Spleen (tissue), 11 donors: Measurements from ENCODE around the gene ARFGAP1. TPM values are rescaled to one million over a fixed set of nuclear protein-coding genes. Genes with fewer than 3 reads are reported as not detected.

ENCODE experiments used
- DNase-seq: peaks from one replicate; pipeline ENCODE4 v3.0.0-alpha.2; 2020
- H3K27ac ChIP-seq, 8 donors: fragments of 200-600 bp; sonication (generic) in 7 of 8; 1 replicate in 4 of 8; 2 replicates in 4 of 8; pipeline versions ENCODE4 v1.5.0 to v1.8.0; 2016 to 2021; ENCODE audit warnings: inconsistent platforms in 4 of 8, mild to moderate bottlenecking in 4 of 8, moderate library complexity in 1 of 8
- H3K27me3 ChIP-seq, 7 donors: fragments of 200-600 bp; sonication (generic) in 6 of 7; replicated peaks in 1 of 7; 1 replicate in 4 of 7; 2 replicates in 3 of 7; pipeline versions ENCODE4 v1.5.0 to v1.8.0; 2016 to 2021; ENCODE audit warnings: inconsistent platforms in 3 of 7, mild to moderate bottlenecking in 1 of 7
- H3K36me3 ChIP-seq, 6 donors: fragments of 200-600 bp; sonication (generic) in 5 of 6; 1 replicate in 4 of 6; 2 replicates in 2 of 6; pipeline versions ENCODE4 v1.5.0 to v1.8.0; 2016 to 2021; ENCODE audit warnings: inconsistent platforms in 2 of 6
- H3K4me1 ChIP-seq, 6 donors: fragments of 200-600 bp; sonication (generic) in 5 of 6; 1 replicate in 3 of 6; 2 replicates in 3 of 6; pipeline versions ENCODE4 v1.5.0 to v1.8.0; 2016 to 2021; ENCODE audit warnings: inconsistent platforms in 3 of 6
- H3K4me3 ChIP-seq, 8 donors: fragments of 200-600 bp; sonication (generic) in 7 of 8; 1 replicate in 4 of 8; 2 replicates in 4 of 8; pipeline versions ENCODE4 v1.5.0 to v1.8.0; 2016 to 2021; ENCODE audit warnings: inconsistent platforms in 4 of 8, mild to moderate bottlenecking in 4 of 8, moderate library complexity in 2 of 8
- H3K9me3 ChIP-seq, 8 donors: fragments of 200-600 bp; sonication (generic) in 7 of 8; 1 replicate in 4 of 8; 2 replicates in 4 of 8; pipeline versions ENCODE4 v1.5.0 to v1.8.0; 2016 to 2021; ENCODE audit warnings: inconsistent platforms in 4 of 8
- POLR2A ChIP-seq, 3 donors: fragments of 450-650 bp; IDR thresholded peaks; one replicate each; pipeline ENCODE4 v1.5.1; 2017; ENCODE audit warnings: antibody characterized with exemption in 3 of 3, mild to moderate bottlenecking in 1 of 3
- POLR2AphosphoS5 ChIP-seq, 3 donors: sonication (generic); formaldehyde crosslinking; IDR thresholded peaks; one replicate each; pipeline ENCODE4 v1.5.1; 2017; ENCODE audit warnings: antibody characterized with exemption in 3 of 3
- WGBS, 5 donors: extraction: QIAGEN DNeasy Blood & Tissue Kit in 3 of 5; methylation state at CpG; one replicate each; pipeline versions ENCODE4 v1.1.5 to v1.1.7; 2013 to 2018; 5-methylcytosine and 5-hydroxymethylcytosine counted together
- intact Hi-C: fragments of 100-400 bp; cut with DNase I; formaldehyde crosslinking; loops from one replicate; pipeline ENCODE4 v1.15.0; 2023; ENCODE audit warnings: low total_unique reads
- polyA plus RNA-seq, 3 donors: library from polyadenylated mRNA; stranded (reverse); fragments of 200-250 nt; gene quantifications; one replicate each; pipeline ENCODE4 v1.2.1, GENCODE V29; 2013
- total RNA-seq, 7 donors: library from RNA; depleted of rRNA in 3 of 7; stranded (reverse); fragments of >200 nt in 3 of 7; fragmentation: NEBNext Ultra II Directional in 4 of 7; extraction: Animal tissue kit (Norgen Biotek cat#: 25700) in 4 of 7; gene quantifications; one replicate each; pipeline versions ENCODE4 v1.1.0 to v1.2.1, GENCODE V29; 2016 to 2021
- TF ChIP-seq, protein P1 (sequence below), 11 experiments: fragments of 200-600 bp in 7 of 11; fragments of 450-650 bp in 4 of 11; sonication (generic) in 4 of 11; IDR thresholded peaks in 8 of 11; conservative IDR thresholded peaks in 3 of 11; 1 replicate in 7 of 11; 2 replicates in 4 of 11; pipeline versions ENCODE4 v1.4.0 to v1.8.0; 2016 to 2021; ENCODE audit warnings: antibody characterized with exemption in 11 of 11, inconsistent platforms in 4 of 11, mild to moderate bottlenecking in 1 of 11
- donor health status: healthy with polysubstance abuse.
- donor health status: DM: no; HTN: no; CAD: no; lungs with moderate emphysema.
- donor health status: DM: no; HTN: no; CAD: no.
- donor health status: Bipolar disorder and iron deficiency.
- donor health status: healthy.
- donor health status: DM: no; HTN: no; CAD: no.
- donor health status: DM: yes; HTN: yes; CAD: no.

Gene ARFGAP1
- total and polyA plus RNA-seq, 10 donors: 44.4 to 165 (median 96.1) TPM

DNA sequence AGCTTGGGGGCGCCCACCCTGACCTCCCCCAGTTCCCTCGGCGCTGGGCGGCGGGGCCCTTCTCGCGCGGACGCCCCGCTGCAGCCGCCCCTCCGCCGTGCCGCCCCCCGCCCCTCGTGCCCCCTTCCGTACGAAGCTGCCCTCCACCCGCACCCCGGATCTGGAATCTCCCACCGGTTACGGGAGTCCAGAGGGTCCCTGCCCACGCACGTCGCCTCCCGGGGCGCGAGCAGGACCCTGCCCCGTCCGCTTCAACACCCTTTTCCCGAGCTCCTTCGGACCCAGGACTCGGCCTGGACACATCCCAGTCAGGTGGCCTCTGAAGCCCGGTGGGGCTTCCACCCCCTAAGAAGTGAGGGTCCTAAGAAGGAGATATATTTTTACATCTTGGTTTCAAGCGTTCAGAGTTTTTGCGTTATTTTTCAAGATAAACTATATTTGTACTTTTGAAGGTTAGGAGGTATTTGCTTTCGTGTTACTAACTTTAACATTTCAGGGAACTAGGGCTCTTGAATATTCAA, 506 bp downstream of the ARFGAP1 start:
- Histone ChIP-seq H3K9me3 (no peaks in the 10 kb centered on the region), H3K27ac (peak overlapping the region; percentile 37 to 91 (median 81)), H3K36me3 (peaks cover 0 to 30% (median 25%) of the 10 kb centered on the region in 6 donors), H3K27me3 (peaks cover 0 to 4% (median 0%) of the 10 kb centered on the region in 7 donors), H3K4me3 (peak overlapping the region; percentile 68 to 99 (median 93)), H3K4me1 (peaks cover 14 to 46% (median 30%) of the 10 kb centered on the region in 6 donors)
- TF ChIP-seq POLR2A (IDR thresholded peaks at IDR 0.05) (no peak), POLR2AphosphoS5 (IDR thresholded peaks at IDR 0.05) (no peak)
- TF ChIP-seq, protein P1, sequence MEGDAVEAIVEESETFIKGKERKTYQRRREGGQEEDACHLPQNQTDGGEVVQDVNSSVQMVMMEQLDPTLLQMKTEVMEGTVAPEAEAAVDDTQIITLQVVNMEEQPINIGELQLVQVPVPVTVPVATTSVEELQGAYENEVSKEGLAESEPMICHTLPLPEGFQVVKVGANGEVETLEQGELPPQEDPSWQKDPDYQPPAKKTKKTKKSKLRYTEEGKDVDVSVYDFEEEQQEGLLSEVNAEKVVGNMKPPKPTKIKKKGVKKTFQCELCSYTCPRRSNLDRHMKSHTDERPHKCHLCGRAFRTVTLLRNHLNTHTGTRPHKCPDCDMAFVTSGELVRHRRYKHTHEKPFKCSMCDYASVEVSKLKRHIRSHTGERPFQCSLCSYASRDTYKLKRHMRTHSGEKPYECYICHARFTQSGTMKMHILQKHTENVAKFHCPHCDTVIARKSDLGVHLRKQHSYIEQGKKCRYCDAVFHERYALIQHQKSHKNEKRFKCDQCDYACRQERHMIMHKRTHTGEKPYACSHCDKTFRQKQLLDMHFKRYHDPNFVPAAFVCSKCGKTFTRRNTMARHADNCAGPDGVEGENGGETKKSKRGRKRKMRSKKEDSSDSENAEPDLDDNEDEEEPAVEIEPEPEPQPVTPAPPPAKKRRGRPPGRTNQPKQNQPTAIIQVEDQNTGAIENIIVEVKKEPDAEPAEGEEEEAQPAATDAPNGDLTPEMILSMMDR (IDR thresholded peaks at IDR 0.05 in 8 of 11, conservative IDR thresholded peaks at IDR 0.05 in 3 of 11): no peak
- DNase-seq: no peak
- WGBS, 5 donors: 0 to 1% (median 1%) methylated on average over 22 to 37 of the region's 37 CpGs
- intact Hi-C loops: no loop called here

DNA sequence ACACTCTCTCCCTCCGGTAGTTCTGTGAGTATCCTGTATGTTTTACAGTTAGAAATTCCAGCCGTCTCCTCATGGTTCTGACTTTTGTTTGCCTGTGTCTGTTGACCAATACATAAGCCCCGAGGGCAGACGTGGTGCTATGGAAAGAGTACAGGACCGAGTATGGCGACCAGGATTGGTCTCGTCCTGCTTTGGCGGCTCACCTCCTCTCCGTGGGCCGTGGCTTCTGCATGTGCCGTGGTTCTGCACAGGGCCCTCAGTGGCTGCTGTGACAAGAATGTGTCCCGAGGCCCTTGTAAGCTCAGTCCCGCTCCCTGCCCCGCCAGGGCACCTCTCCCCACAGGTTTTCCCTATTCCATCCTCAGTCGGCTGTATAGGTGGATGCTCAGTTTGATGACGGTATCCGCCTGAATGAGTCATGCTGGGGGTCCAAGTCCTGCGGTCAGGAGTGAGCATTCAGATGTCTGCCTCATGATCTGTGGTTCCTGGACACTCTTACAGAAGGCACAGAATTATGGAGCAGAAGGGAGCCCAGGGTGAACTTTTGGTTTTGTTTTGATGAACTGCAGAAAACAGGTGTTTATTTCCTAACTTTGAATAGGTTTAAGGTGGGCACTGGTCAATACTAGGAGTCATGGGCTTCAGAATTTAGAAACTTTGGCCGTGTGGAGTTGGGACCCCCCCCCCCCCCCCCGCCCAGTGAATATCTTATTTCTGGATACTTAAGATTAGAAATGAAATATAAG, 1.2 kb downstream of the ARFGAP1 start:
- peak overlapping the region in 1 of 8 donors; percentile 91 for H3K27ac ChIP-seq
- no peaks in the 10 kb centered on the region for H3K27me3 ChIP-seq
- DNase-seq: no peak
- TF ChIP-seq POLR2A (IDR thresholded peaks at IDR 0.05) (no peak), POLR2AphosphoS5 (IDR thresholded peaks at IDR 0.05) (no peak)
- TF ChIP-seq, protein P1 (IDR thresholded peaks at IDR 0.05 in 8 of 11, conservative IDR thresholded peaks at IDR 0.05 in 3 of 11): no peak
- 43 to 59% (median 53%) methylated on average over 19 to 20 of the region's 20 CpGs for WGBS, 5 donors
- peaks cover 0 to 37% (median 32%) of the 10 kb centered on the region in 6 donors for H3K36me3 ChIP-seq
- no peaks in the 10 kb centered on the region for H3K9me3 ChIP-seq
- H3K4me3 ChIP-seq: peak overlapping the region; percentile 68 to 99 (median 93)
- intact Hi-C loops: no loop called here
- H3K4me1 ChIP-seq: peaks cover 14 to 46% (median 30%) of the 10 kb centered on the region in 6 donors

DNA sequence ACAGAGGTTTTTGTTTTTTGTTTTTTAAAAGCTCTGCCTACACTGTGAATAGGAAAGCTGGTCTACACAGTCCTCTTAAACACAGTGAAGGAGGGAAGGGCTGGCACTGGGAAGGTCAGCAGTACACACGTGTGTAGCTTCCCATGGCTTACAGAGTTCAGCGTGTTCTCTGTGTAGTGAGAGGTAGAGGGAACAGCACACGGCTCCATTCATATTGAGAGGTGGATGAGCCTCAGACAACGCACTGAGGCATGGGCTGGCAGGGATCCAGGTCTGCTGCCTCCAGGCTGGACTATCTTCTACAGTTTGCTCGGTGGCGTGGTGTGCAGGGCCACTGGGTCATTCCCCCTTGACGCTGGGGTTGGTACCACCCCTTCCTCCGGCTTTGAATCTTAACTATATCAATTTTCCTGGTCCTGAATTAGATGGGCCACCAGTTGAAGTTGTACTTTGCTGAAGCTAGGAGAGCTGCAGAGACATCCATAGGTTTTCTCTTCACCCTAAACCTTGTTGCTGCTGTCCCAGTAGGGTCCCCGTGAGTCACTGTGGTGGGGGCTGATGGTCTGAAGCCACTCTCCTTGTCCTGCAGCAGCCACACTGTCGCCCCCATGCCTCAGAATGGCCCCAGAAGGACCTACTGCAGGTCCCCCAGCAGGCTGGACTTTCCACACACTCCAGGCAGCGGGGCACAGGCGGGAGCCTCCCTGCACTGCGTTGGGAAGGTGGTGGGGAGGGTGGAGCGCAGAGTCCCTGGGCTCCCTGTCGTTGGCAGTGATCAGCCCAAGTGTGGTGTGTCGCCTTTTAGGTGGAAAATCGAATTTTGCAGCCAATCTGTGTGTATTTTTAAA, 2.0 kb downstream of the ARFGAP1 start:
- no peak overlapping the region for H3K4me3 ChIP-seq
- H3K4me1 ChIP-seq: peaks cover 14 to 46% (median 30%) of the 10 kb centered on the region in 6 donors
- TF ChIP-seq, protein P1 (IDR thresholded peaks at IDR 0.05 in 8 of 11, conservative IDR thresholded peaks at IDR 0.05 in 3 of 11): no peak
- TF ChIP-seq POLR2AphosphoS5 (IDR thresholded peaks at IDR 0.05) (no peak), POLR2A (IDR thresholded peaks at IDR 0.05) (no peak)
- no peak for DNase-seq
- no peak overlapping the region for H3K27ac ChIP-seq
- no peaks in the 10 kb centered on the region for H3K27me3 ChIP-seq
- intact Hi-C loops: no loop called here
- no peaks in the 10 kb centered on the region for H3K9me3 ChIP-seq
- WGBS, 5 donors: 80 to 89% (median 86%) methylated on average over 17 of the region's 17 CpGs
- H3K36me3 ChIP-seq: peaks cover 0 to 45% (median 40%) of the 10 kb centered on the region in 6 donors
